ENCODE results near the gene GRK1. TPM values are rescaled to one million over a fixed set of nuclear protein-coding genes. Genes with fewer than 3 reads are reported as not detected.

Gene GRK1
- total RNA-seq, 1 donor from 2014 or later: 1.2 TPM

DNA sequence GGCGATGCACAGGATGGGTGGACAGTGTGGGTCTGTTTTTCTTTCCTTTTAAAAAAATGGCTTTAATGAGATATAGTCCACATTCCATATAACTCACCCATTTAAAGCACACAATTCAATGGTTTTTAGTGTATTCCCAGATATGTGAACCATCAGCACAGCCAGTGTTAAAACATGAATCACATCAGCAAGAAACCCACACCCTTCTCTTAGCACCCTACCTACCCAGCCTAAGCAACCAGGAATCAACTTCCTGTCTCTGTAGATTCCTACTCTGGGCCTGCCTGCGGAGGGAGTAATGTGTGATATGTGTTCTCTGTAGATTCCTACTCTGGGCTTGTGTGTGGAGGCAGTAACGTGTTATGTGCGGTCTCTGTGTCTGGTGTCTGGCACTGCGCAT is 103.9 kb downstream of the GRK1 start:
- Mint-ChIP-seq H3K27me3 (ENCODE audit: unreplicated experiment) (no peaks in the 10 kb centered on the region), H3K4me1 (ENCODE audit: low read depth, unreplicated experiment) (peaks cover 2% of the 10 kb centered on the region), H3K9me3 (ENCODE audit: unreplicated experiment) (peaks cover 6% of the 10 kb centered on the region), H3K27ac (ENCODE audit: unreplicated experiment) (no peak overlapping the region), H3K4me3 (ENCODE audit: unreplicated experiment) (no peak overlapping the region), H3K36me3 (ENCODE audit: unreplicated experiment) (peaks cover 22% of the 10 kb centered on the region)
- DNase-seq: no peak
- TF ChIP-seq, protein P1, sequence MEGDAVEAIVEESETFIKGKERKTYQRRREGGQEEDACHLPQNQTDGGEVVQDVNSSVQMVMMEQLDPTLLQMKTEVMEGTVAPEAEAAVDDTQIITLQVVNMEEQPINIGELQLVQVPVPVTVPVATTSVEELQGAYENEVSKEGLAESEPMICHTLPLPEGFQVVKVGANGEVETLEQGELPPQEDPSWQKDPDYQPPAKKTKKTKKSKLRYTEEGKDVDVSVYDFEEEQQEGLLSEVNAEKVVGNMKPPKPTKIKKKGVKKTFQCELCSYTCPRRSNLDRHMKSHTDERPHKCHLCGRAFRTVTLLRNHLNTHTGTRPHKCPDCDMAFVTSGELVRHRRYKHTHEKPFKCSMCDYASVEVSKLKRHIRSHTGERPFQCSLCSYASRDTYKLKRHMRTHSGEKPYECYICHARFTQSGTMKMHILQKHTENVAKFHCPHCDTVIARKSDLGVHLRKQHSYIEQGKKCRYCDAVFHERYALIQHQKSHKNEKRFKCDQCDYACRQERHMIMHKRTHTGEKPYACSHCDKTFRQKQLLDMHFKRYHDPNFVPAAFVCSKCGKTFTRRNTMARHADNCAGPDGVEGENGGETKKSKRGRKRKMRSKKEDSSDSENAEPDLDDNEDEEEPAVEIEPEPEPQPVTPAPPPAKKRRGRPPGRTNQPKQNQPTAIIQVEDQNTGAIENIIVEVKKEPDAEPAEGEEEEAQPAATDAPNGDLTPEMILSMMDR (IDR thresholded peaks at IDR 0.05; ENCODE audit: partially characterized antibody, unreplicated experiment): no peak

DNA sequence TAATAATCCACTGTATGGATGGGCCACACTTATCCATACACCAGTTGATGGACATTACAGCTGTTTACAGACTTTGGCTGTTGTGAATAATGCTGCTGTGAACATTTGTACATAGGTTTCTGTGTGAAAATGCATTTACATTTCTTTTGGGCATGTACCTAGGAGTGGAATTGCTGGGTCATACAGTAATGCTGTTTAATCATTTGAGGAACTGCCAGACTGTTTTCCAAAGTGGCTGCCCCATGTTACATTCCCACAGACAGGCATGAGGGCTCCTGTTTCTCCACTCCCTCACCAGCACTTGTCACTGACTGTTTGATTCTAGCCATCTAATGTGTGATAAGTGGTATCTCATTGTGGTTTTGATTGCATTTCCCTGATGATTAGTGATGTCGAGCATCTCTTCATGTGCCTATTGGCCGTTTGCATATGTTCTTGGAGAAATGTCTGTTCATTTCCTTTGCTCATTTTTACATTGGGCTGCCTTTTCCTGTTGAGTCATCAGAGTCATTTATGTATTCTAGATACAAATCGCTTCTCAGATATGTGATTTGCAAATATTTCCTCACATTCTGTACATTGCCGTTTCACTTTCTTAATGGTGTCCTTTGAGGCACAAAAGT is 104.8 kb downstream of the GRK1 start:
- Mint-ChIP-seq H3K4me1 (ENCODE audit: low read depth, unreplicated experiment) (peaks cover 1% of the 10 kb centered on the region), H3K36me3 (ENCODE audit: unreplicated experiment) (peaks cover 22% of the 10 kb centered on the region), H3K4me3 (ENCODE audit: unreplicated experiment) (no peak overlapping the region), H3K27ac (ENCODE audit: unreplicated experiment) (no peak overlapping the region), H3K27me3 (ENCODE audit: unreplicated experiment) (no peaks in the 10 kb centered on the region), H3K9me3 (ENCODE audit: unreplicated experiment) (peaks cover 6% of the 10 kb centered on the region)
- DNase-seq: no peak
- TF ChIP-seq, protein P1 (IDR thresholded peaks at IDR 0.05; ENCODE audit: partially characterized antibody, unreplicated experiment): no peak

DNA sequence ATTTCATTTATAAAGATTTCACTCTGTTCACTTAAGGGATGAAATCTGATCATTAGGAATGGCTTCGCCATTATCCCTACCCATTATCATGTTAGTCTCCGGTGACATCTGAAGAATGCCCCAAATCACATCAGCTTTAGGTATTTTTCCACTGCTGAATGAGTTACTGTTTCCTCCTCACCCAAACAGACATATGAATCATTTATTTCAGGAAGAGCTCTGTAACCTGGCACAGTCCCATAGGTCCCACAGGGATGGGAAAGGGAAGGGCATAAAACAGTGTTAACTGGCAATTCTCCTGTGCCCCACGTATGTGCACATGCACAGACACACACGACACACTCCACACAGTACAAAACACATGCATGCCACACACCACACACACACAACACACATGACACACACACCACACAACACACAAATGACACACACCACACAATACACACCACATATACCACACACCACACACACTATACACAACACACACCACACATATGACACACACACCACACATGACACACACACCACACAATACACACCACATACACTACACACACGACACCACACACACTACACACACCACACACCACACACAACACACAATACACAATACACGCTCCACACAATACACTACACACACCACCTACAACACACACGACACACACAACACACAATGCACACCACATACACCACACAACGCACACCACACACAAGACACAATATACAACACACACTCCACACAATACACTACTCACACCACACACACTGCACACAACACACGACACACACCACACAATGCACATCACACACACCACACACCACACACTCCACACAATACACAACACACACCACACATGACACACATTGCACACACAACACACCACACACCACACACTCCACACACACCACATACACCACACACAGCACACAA is 107.4 kb downstream of the GRK1 start:
- TF ChIP-seq, protein P1 (IDR thresholded peaks at IDR 0.05; ENCODE audit: partially characterized antibody, unreplicated experiment): no peak
- peaks cover 26% of the 10 kb centered on the region for H3K36me3 Mint-ChIP-seq (ENCODE audit: unreplicated experiment)
- no peak overlapping the region for H3K4me3 Mint-ChIP-seq (ENCODE audit: unreplicated experiment)
- peaks cover 4% of the 10 kb centered on the region for H3K9me3 Mint-ChIP-seq (ENCODE audit: unreplicated experiment)
- DNase-seq: no peak
- H3K27me3 Mint-ChIP-seq (ENCODE audit: unreplicated experiment): peaks cover 2% of the 10 kb centered on the region
- H3K4me1 Mint-ChIP-seq (ENCODE audit: low read depth, unreplicated experiment): no peaks in the 10 kb centered on the region
- H3K27ac Mint-ChIP-seq (ENCODE audit: unreplicated experiment): no peak overlapping the region

DNA sequence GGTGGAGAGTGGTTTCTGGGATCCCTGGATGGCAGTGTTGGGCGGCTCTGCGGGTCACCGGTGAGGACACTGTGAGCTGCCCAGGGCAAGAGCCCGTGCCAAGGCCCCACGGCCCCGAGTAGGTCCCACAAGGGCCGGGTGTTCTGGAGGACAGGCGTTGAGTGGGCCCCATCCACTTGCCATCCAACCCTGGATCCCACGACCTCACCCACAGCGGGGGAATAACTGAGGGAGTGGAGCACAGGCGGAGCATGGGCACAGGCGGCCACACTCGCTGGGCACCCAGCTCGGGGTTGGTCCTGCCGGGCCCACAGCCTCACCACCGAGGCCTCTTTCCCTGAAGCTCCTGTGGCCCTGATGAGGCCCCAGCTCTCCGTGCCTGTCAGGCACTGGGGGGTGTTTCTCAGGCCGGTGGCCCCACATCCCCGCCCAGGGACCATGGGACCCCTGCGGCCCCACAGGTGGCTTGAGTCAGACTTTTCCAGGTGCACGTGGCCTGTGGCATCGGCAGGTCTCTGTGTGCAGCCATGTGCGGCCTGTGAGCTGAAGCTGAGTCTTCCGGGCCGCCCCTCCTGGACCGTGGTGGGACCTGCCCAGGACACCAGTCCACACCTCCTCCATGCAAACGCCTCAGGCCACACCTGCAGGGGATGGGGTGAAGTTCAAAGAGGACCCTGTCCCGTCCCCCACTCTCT is 108.6 kb downstream of the GRK1 start:
- H3K4me1 Mint-ChIP-seq (ENCODE audit: low read depth, unreplicated experiment): no peaks in the 10 kb centered on the region
- DNase-seq: no peak
- no peak overlapping the region for H3K27ac Mint-ChIP-seq (ENCODE audit: unreplicated experiment)
- peaks cover 19% of the 10 kb centered on the region for H3K36me3 Mint-ChIP-seq (ENCODE audit: unreplicated experiment)
- TF ChIP-seq, protein P1 (IDR thresholded peaks at IDR 0.05; ENCODE audit: partially characterized antibody, unreplicated experiment): no peak
- peaks cover 2% of the 10 kb centered on the region for H3K27me3 Mint-ChIP-seq (ENCODE audit: unreplicated experiment)
- H3K4me3 Mint-ChIP-seq (ENCODE audit: unreplicated experiment): no peak overlapping the region
- H3K9me3 Mint-ChIP-seq (ENCODE audit: unreplicated experiment): peaks cover 4% of the 10 kb centered on the region

Data from glutamatergic neuron (in vitro differentiated cells).